ENCODE results near the gene LRRN4CL.
A peak's percentile ranks its signal among the peaks of the same experiment; 100 is the strongest.

Gene LRRN4CL

GRCh38 chr11:62646825-62647608 lies 42.3 kb downstream of the LRRN4CL start:
- DNase-seq = no peak

GRCh38 chr11:62645946-62646824 lies 43.1 kb downstream of the LRRN4CL start, which contains the start of gene GANAB:
Gene GANAB, minus strand, starts transcription at chr11:62646613. Its CDS starts 14 bp downstream, at chr11:62646599.
- peak; percentile 91 for DNase-seq

GRCh38 chr11:62645671-62645945 lies 43.7 kb downstream of the LRRN4CL start:
- no peak for DNase-seq

GRCh38 chr11:62644220-62644619 lies 45.1 kb downstream of the LRRN4CL start:
- DNase-seq = no peak

Measured in right kidney (tissue), 1 donor.